GM18909 (cell line): ENCODE data around the gene ATXN2.
A peak's percentile ranks its signal among the peaks of the same experiment; 100 is the strongest.

Experiments used
- ATAC-seq: cut with Tn5 transposase; IDR thresholded peaks from one replicate; pipeline ENCODE4 v1.9.1; 2021; ENCODE audit warnings: mild to moderate bottlenecking; ENCODE audit not compliant: unreplicated experiment, poor library complexity

Gene ATXN2

GRCh38 chr12:111443086-111443485 lies 156.0 kb downstream of the ATXN2 start:
- ATAC-seq: no peak

DNA sequence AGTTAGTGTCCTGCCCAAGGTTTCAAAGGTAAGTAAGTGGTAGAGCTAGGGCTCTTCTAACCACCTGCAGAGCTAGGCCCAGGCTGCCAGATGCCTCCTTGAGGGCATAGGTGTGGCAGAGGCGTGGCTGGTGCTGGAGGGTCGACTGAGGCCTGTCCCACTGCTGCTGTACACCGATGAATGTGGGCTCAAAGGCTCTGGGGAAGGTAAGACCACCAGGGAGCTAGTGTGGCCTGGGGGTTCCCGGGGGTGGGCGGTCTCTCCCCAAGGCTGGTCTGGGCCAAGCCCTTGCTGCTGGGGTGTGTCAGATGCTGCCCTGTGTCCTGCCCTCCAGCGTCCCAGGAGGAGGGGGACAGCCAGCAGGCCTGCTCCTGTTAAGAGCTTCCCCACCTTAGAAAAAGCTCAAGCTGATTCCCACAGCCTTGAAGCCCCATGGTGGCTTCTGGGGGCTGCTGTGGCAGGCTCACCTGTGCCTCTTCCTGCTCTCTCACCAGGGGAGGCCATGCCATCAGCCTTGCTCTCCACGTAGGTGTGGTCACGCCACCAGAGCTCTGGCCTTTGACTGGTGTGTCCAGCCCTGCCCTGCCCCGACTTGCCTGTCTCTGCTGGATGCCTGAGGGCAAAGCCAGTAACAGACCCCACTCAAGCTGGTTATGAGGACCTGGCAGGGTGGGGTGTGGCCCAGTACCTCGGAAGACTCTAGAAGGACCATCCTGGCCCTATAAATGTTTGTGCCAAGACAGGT lies 156.6 kb downstream of the ATXN2 start:
- no peak for ATAC-seq

DNA sequence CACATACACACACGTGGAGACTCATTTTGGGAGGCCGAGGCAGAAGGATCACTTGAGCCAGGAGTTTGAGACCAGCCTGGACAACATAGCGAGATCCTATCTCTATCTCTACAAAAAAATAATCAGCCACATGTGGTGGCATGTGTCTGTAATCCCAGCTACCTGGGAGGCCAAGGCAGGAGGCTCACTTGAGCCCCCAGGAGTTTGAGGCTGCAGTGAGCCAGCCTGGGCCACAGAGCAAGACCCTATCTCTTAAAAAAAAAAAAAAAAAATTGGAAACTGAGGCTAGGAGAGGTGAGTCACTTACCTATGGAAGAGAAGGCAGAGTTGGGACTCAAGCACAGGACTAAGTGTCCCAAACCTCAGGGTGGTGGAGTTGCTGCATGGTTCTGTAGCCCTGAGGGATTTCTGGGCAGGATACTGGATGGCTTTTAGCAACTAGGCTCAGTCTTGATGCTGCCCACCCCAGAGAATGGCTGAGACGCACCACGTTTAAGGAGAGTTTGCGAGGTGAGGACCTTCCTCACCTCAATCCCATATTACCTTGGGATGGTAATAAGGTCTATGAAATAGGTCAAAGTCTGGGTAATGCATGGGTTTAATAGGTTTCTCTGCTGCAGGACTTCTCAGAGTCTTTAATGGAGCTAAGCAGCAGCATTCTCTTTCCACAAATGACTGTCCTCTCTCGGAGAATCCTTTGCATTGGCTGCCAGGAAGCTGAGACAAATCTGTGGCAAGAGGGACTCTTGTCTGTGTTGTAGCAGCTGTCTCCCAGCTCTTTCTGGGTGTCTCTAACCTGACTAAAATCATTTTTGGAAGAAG lies 157.8 kb downstream of the ATXN2 start:
- ATAC-seq: no peak

DNA sequence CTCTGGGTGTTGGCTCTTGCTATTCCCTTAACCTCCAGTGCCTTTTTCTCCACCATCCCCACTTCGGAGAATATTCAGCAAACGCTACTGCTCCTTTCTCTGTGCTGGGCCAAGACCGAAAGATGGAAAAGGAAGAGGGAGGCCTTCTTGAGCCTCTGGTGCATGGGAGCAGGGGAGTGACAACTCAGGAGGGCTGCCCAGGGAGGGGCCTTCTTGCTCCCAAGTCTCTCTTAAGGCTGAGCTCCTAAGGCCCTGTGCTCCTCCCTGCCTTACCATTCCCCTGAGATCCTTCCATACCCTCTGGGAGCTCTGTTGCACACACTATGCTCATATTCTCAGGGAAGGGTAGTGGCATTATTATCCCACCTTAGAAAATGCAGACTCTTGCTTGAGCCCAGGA lies 158.5 kb downstream of the ATXN2 start:
- ATAC-seq: no peak

DNA sequence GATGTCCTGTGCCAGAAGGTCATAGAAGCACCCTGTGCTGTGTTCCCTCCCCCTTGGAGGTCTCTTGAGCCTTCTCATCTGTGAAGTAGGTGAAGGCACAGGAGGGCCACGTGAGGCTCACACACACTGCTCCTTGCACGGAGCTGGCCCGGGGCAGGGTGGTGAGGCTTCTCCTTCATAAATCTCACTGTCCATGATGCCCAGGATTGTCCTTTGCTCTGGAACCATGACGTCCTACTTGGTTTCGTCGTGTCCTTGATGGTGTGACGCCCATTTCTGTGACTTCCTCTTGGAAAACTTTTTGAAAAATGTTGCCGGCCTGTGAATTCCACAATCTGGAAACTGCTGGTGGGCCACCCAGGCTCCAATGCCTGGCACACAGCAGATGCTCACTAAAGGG lies 159.0 kb downstream of the ATXN2 start:
- no peak for ATAC-seq

- ATAC-seq: no peak
These were observed 159.4 kb downstream of the ATXN2 start for GRCh38 chr12:111439657-111440151.

GRCh38 chr12:111438481-111438880 lies 160.6 kb downstream of the ATXN2 start:
- ATAC-seq: no peak

DNA sequence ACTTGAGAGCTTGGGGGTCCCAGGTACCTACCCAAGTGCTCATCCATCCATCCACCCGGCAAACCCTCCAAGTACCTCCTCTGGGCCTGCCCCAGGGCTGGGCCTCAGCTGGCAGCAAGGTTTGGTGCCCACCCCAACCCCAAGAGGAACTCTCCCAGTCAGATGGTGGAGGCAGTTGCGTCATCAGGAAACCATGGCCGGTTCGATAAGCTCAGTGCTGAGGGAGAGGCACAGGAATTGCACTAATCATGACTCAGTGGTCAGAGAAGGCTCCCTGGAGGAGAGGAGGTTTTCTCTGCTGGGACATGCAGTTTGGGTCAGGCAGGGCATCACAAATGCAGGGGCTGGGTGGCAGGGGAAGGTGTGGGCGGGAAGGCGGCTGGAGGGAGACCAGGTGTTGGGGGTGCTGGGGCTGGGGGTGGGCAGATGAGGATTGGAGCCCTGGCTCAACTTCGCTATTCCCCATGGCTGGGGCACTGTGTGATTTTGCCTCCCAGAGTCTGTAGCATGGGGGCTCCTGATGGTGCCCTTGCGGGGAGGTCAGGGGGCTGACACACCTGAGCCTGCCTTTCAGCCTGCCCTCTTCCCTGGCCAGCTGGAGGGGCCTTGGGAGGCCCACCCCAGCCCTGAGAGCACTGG lies 161.2 kb downstream of the ATXN2 start:
- no peak for ATAC-seq

- no peak for ATAC-seq
These were observed 162.3 kb downstream of the ATXN2 start for GRCh38 chr12:111436811-111437210.

GRCh38 chr12:111436266-111436665 lies 162.8 kb downstream of the ATXN2 start:
- ATAC-seq: no peak

DNA sequence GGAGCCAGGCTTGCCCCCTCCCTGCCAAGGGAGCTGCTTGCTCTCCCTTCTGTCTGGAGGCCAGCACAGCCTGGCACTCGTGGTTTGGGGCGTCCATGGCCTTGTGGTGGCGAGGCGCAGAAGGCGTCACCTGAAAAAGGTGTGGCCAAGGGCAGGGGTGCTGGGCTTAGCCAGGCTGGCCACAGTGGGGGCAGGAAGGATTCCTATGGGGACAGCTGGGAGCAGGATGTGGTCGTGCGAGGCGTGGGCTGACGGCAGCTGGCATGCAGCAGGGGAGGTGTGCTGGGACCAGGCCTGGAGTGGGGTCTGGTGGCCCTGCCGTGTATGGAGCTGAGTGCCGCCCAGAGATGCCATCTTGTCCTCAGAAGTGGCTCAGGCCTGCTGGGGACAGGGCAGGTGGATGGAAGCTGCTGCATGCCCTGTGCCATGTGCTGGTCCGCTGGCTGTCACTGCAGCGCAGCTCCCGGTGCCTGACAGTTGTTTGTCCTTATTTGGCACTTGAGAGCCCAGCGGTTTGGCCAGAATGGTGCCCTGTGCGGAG lies 163.4 kb downstream of the ATXN2 start:
- ATAC-seq: no peak

DNA sequence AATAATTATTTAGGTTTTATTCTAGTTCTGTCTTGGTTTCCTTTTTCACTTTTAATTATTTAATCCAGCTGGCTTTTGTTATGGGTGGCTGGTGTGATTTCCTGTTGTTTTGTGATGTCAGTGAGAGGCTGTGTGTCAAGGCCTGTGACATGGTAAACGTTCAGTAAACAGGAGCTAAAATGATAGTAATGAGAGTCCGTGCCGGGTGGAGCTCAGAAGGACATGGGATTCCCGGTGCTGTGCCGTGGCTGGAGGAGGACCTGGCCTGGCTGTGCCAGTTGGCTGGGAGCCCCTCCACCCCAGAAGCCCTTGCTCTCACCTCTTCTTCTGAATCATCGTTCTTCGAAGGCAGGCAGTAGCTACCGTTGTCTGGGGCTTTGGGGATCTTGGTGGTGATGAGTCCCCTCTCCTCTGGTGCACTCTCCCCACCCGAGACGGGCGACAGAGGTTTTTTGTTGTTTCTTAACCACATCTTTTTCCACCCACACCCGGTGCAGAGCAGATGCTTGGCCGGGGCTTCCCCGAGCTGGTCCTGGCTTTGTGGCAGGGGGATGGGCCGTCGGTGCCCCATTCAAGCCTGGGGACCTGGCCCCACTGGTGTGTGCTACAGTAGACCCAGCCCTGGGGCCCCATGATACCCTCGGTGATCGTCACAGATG lies 164.3 kb downstream of the ATXN2 start:
- peak; percentile 62 for ATAC-seq

DNA sequence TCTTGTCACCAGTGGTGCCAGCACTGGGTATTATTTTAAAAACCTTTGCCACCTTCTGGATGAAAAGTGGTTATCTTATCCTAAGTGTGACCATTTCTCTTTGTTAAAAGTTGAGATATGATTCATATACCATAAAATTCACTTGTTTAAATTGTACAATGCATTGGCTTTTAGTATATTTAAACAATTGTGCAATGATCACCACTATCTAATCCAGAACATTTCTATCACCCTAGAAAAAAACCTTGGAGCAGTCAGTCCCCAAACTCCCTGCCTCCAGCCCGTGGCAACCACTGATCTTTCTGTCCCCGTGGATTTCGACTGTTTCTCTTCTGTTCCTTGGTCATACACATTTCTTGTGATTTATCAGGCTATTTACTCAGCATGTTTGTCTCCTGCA lies 165.1 kb downstream of the ATXN2 start:
- ATAC-seq: no peak

DNA sequence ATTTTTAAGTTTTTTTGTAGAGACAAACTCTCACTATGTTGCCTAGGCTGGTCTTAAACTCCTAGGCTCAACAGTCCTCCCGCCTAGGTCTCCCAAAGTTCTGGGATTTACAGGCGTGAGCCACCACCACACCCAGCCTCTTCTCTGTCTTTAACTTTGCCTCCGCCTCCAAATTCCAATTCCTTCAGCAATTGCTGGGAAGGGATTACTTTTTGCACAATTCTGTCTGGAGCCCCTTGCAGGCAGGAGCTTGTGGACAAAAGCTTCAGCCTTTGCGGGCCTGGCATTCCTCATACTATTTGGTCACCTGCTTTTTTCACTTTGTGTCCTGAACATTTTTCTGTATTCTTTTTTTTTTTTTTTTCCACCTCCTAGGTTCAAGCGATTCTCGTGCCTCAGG lies 167.3 kb downstream of the ATXN2 start:
- no peak for ATAC-seq

- ATAC-seq: no peak
These were observed 168.4 kb downstream of the ATXN2 start for GRCh38 chr12:111430433-111431353.

- ATAC-seq: no peak
These were observed 169.2 kb downstream of the ATXN2 start for GRCh38 chr12:111429828-111430432.

- no peak for ATAC-seq
These were observed 170.4 kb downstream of the ATXN2 start for GRCh38 chr12:111428728-111429175.

DNA sequence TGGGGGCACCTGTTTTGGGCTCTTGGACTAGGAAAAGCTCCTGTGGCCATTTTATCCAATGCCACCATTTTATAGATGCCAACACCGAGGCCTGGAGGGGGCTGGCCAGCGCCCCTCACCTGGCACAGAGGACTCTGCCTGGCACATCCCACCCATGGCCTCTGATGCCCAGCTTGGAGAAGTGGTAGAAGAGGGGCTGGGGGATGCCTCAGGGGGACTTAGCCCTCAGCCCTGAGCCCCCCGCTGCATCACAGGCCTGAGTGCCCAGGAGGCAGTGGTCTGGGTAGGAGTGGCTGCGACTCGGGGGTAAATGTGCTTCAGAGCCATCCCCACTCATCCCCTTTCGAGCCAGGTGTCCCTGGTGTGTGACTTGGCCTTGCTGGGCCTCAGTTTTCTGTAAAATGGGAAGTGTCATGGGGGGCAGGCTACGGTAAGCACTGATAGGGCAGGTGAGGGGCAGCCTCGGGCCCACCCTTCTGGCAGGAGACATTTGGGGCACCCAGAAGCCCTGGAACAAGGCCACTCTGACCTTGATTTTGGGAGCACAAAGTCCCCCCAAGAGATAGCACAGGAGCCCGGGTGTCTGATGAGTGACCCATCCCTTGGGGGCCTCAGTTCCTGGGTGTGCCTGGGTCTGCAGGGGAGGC lies 170.9 kb downstream of the ATXN2 start:
- ATAC-seq: no peak
